HCT116 (cell line): Measurements from ENCODE around the gene RINT1. TPM values are rescaled to one million over a fixed set of nuclear protein-coding genes. Genes with fewer than 3 reads are reported as not detected.
"Not testable (repeated sequence)": the region's sequence is repeated elsewhere in the genome, so short reads cannot be mapped to it uniquely, and the experiment has no call there.

ENCODE experiments used
- ATAC-seq: fragments of 200-7000 bp; cut with Tn5 transposase; 2 replicates; pipeline ENCODE4 v1.9.1; 2020; ENCODE audit warnings: mild to moderate bottlenecking, moderate library complexity
- BruUV-seq: library from RNA; stranded (reverse); fragments of 400-500 nt; replicated peaks from 2 replicates; lab custom pipeline; 2021; lab: Mats Ljungman, UMichigan
- CTCF ChIA-PET: fragments of 300-600 bp; sonication (Branson Sonifier 250); formaldehyde crosslinking; loops from one replicate; lab custom pipeline; 2021; ENCODE audit warnings: antibody characterized with exemption; lab: Charles Lee
- POLR2A ChIA-PET: fragments of 300-600, 350-600 bp; sonication (Branson Sonifier 250); formaldehyde crosslinking; loops from one replicate; lab custom pipeline; 2021; ENCODE audit warnings: antibody characterized with exemption; lab: Charles Lee
- RAD21 ChIA-PET, 2 experiments: fragments of 300-600 bp; sonication (Branson Sonifier 250); formaldehyde crosslinking; loops; one replicate each; lab custom pipeline; 2023; ENCODE audit warnings: low total read pairs in 2 of 2; ENCODE audit not compliant: uncharacterized antibody in 2 of 2, unreplicated experiment in 2 of 2, low non-redundant PET in 1 of 2; lab: Charles Lee
- DNase-seq: peaks from one replicate; pipeline ENCODE4 v3.0.0-alpha.2; 2010; ENCODE audit warnings: low read depth, low spot score
- H2AFZ ChIP-seq: fragments of 200-600 bp; shearing (Covaris generic), sonication (generic); 2 replicates; pipeline ENCODE4 v1.6.1; 2017; ENCODE audit warnings: low read depth, mixed run types, mixed read lengths, antibody characterized with exemption, low read length; ENCODE audit not compliant: poor library complexity, severe bottlenecking
- H3K27ac ChIP-seq: 2 replicates; pipeline ENCODE4 v1.5.1; 2012; ENCODE audit warnings: low read depth, low read length
- H3K27me3 ChIP-seq: fragments of 200-600 bp; sonication (generic); 2 replicates; pipeline ENCODE4 v1.6.1; 2016; ENCODE audit warnings: mixed run types, low read length, mixed read lengths; ENCODE audit not compliant: insufficient read depth
- H3K36me3 ChIP-seq, 2 experiments: fragments of 200-500 bp in 1 of 2; fragments of 200-600 bp in 1 of 2; sonication (Bioruptor generic) in 1 of 2; sonication (generic) in 1 of 2; 2 replicates each; pipeline versions ENCODE4 v1.5.1 to v1.6.1; 2014 to 2016; ENCODE audit warnings: low read length in 2 of 2, inconsistent platforms in 1 of 2, mixed read lengths in 1 of 2, mixed run types in 1 of 2; ENCODE audit not compliant: insufficient read depth in 2 of 2, control insufficient read depth in 1 of 2
- H3K4me1 ChIP-seq, 2 experiments: fragments of 200-600 bp in 1 of 2; sonication (generic) in 1 of 2; 2 replicates each; pipeline versions ENCODE4 v1.5.1 to v1.6.1; 2012 to 2017; ENCODE audit warnings: low read length in 2 of 2, inconsistent platforms in 1 of 2, mild to moderate bottlenecking in 1 of 2, mixed read lengths in 1 of 2, mixed run types in 1 of 2, moderate library complexity in 1 of 2; ENCODE audit not compliant: insufficient read depth in 2 of 2, control insufficient read depth in 1 of 2
- H3K4me2 ChIP-seq: fragments of 200-600 bp; sonication (generic); 2 replicates; pipeline ENCODE4 v1.6.1; 2017; ENCODE audit warnings: mixed run types, low read length, mixed read lengths
- H3K4me3 ChIP-seq, 2 experiments: fragments of 200-600 bp in 1 of 2; sonication (generic) in 1 of 2; replicated peaks in 1 of 2; 2 replicates each; pipeline ENCODE4 v1.5.1; 2011 to 2016; ENCODE audit warnings: low read length in 2 of 2, control low read depth in 1 of 2, low read depth in 1 of 2, mild to moderate bottlenecking in 1 of 2, mixed read lengths in 1 of 2, mixed run types in 1 of 2
- H3K79me2 ChIP-seq: fragments of 200-600 bp; sonication (generic); 2 replicates; pipeline ENCODE4 v1.6.1; 2017; ENCODE audit warnings: mild to moderate bottlenecking, mixed run types, low read length, moderate library complexity, mixed read lengths; ENCODE audit not compliant: insufficient read depth
- H3K9ac ChIP-seq: fragments of 200-600 bp; sonication (generic); 2 replicates; pipeline ENCODE4 v1.6.1; 2016; ENCODE audit warnings: low read length, mixed read lengths
- H3K9me2 ChIP-seq: fragments of 200-600 bp; sonication (generic), shearing (Covaris generic); 2 replicates; pipeline ENCODE4 v1.6.1; 2017; ENCODE audit warnings: mixed run types, mild to moderate bottlenecking, moderate library complexity; ENCODE audit not compliant: insufficient read depth
- H3K9me3 ChIP-seq, 2 experiments: fragments of 200-500 bp in 1 of 2; fragments of 200-600 bp in 1 of 2; sonication (Bioruptor generic) in 1 of 2; sonication (generic) in 1 of 2; 2 replicates each; pipeline ENCODE4 v1.6.1; 2014 to 2017; ENCODE audit warnings: low read length in 2 of 2, mixed read lengths in 2 of 2, inconsistent platforms in 1 of 2, low read depth in 1 of 2, mild to moderate bottlenecking in 1 of 2, mixed run types in 1 of 2, moderate library complexity in 1 of 2; ENCODE audit not compliant: control insufficient read depth in 1 of 2, insufficient read depth in 1 of 2
- H4K20me1 ChIP-seq: fragments of 200-600 bp; sonication (generic), shearing (Covaris generic); 2 replicates; pipeline ENCODE4 v1.6.1; 2017; ENCODE audit warnings: mixed run types, mild to moderate bottlenecking, moderate library complexity; ENCODE audit not compliant: insufficient read depth
- ATF3 ChIP-seq: IDR thresholded peaks from 2 replicates; pipeline ENCODE4 v1.6.1; 2012
- CBX3 ChIP-seq: IDR thresholded peaks from 2 replicates; pipeline ENCODE4 v1.6.1; 2012; ENCODE audit warnings: low read depth
- CEBPB ChIP-seq: IDR thresholded peaks from 2 replicates; pipeline ENCODE4 v1.6.1; 2012; ENCODE audit warnings: low read depth
- CTCF ChIP-seq, 3 experiments: fragments of 200-600 bp in 1 of 3; sonication (generic) in 1 of 3; IDR thresholded peaks in 2 of 3; conservative IDR thresholded peaks in 1 of 3; 2 replicates each; pipeline ENCODE4 v1.5.1; 2012 to 2017; ENCODE audit warnings: low read depth in 2 of 3, low read length in 2 of 3, antibody characterized with exemption in 1 of 3, borderline replicate concordance in 1 of 3, control low read depth in 1 of 3, mild to moderate bottlenecking in 1 of 3, mixed read lengths in 1 of 3, mixed run types in 1 of 3, moderate library complexity in 1 of 3; ENCODE audit not compliant: insufficient read depth in 1 of 3
- EGR1 ChIP-seq: IDR thresholded peaks from 2 replicates; pipeline ENCODE4 v1.6.1; 2012; ENCODE audit warnings: low read depth
- ELF1 ChIP-seq: IDR thresholded peaks from 2 replicates; pipeline ENCODE4 v1.6.1; 2012; ENCODE audit warnings: low read depth, borderline replicate concordance
- EZH2 ChIP-seq: fragments of 200-600 bp; sonication (generic); IDR thresholded peaks from 2 replicates; pipeline ENCODE4 v1.6.1; 2017; ENCODE audit warnings: antibody characterized with exemption, mixed run types
- EZH2phosphoT487 ChIP-seq: fragments of 200-600 bp; IDR thresholded peaks from 2 replicates; pipeline ENCODE4 v1.6.1; 2018; ENCODE audit warnings: antibody characterized with exemption, borderline replicate concordance
- JUND ChIP-seq: IDR thresholded peaks from 2 replicates; pipeline ENCODE4 v1.6.1; 2012
- RAD21 ChIP-seq: IDR thresholded peaks from 2 replicates; pipeline ENCODE4 v1.6.1; 2012; ENCODE audit warnings: low read depth, mild to moderate bottlenecking
- REST ChIP-seq: IDR thresholded peaks from 2 replicates; pipeline ENCODE4 v1.6.1; 2012; ENCODE audit warnings: low read depth
- SRF ChIP-seq: IDR thresholded peaks from 2 replicates; pipeline ENCODE4 v1.6.1; 2012; ENCODE audit warnings: low read depth
- YY1 ChIP-seq: IDR thresholded peaks from 2 replicates; pipeline ENCODE4 v1.6.1; 2011; ENCODE audit warnings: low read length, low read depth, moderate library complexity, mild to moderate bottlenecking; ENCODE audit not compliant: insufficient replicate concordance; ENCODE audit errors: extremely low read depth
- ZFX ChIP-seq: fragments of 450-650 bp; IDR thresholded peaks from 2 replicates; pipeline ENCODE4 v1.6.1; 2017
- ZNF274 ChIP-seq: fragments of 200-500 bp; sonication (Bioruptor generic); IDR thresholded peaks from 2 replicates; pipeline ENCODE4 v1.6.1; 2014; ENCODE audit warnings: mild to moderate bottlenecking, low read depth, low read length, inconsistent platforms
- intact Hi-C: fragments of 100-400 bp; cut with micrococcal nuclease; formaldehyde crosslinking; loops from 2 replicates; pipeline ENCODE4 v1.10.0; 2022
- total RNA-seq: library from RNA; stranded (reverse); gene quantifications from one replicate; pipeline ENCODE4 v1.2.1, GENCODE V29; 2021; ENCODE audit not compliant: unreplicated experiment

RINT1 gene
- total RNA-seq, 1 experiment from 2014 or later: 24.3 TPM

GRCh38 chr7:105524423-105524822, 7.6 kb upstream of the RINT1 start:
- RAD21 ChIA-PET, POLR2A ChIA-PET: not testable (repeated sequence)

GRCh38 chr7:105524840-105525239, 7.2 kb upstream of the RINT1 start:
- Histone ChIP-seq H3K9me2 (no peaks in the 10 kb centered on the region), H3K4me3 (no peak overlapping the region), H3K36me3 (peaks cover 0 to under 1% of the 10 kb centered on the region in 2 experiments; a peak in 2 of 4 replicates), H3K4me2 (no peak overlapping the region), H2AFZ (no peak overlapping the region), H3K79me2 (peaks cover 19% of the 10 kb centered on the region), H3K9me3 (no peaks in the 10 kb centered on the region), H4K20me1 (no peaks in the 10 kb centered on the region), H3K27ac (no peak overlapping the region), H3K9ac (no peak overlapping the region), H3K4me1 (peaks cover 7 to 12% of the 10 kb centered on the region in 2 experiments; a peak in 3 of 4 replicates), H3K27me3 (no peaks in the 10 kb centered on the region)
- intact Hi-C loops: no loop called here
- CTCF ChIA-PET: no interaction called here
- RAD21 ChIA-PET: no interaction called here
- DNase-seq (no peak), ATAC-seq (no peak)
- BruUV-seq: no TSS peak
- POLR2A ChIA-PET: no interaction called here
- no peak for TF ChIP-seq ZFX
- TF ChIP-seq REST: no peak
- no peak for TF ChIP-seq CBX3
- TF ChIP-seq CEBPB: no peak
- no peak for TF ChIP-seq CTCF (IDR thresholded peaks at IDR 0.05 in 2 of 3, conservative IDR thresholded peaks at IDR 0.05 in 1 of 3; ENCODE audit: borderline replicate concordance in 1 of 3, insufficient read depth in 1 of 3, low read depth in 2 of 3, low read length in 2 of 3)
- no peak for TF ChIP-seq RAD21
- no peak for TF ChIP-seq EGR1
- no peak for TF ChIP-seq ATF3
- no peak for TF ChIP-seq EZH2phosphoT487
- TF ChIP-seq ZNF274: no peak
- TF ChIP-seq JUND: no peak
- no peak for TF ChIP-seq YY1
- TF ChIP-seq EZH2: no peak
- TF ChIP-seq SRF: no peak
- no peak for TF ChIP-seq ELF1

More at GRCh38 chr7:105524423-105524822, 7.6 kb upstream of the RINT1 start:
- H3K27me3 ChIP-seq, H2AFZ ChIP-seq, ATAC-seq, H3K9me2 ChIP-seq, H3K9ac ChIP-seq, H3K36me3 ChIP-seq, BruUV-seq, H3K9me3 ChIP-seq, H3K4me2 ChIP-seq, H4K20me1 ChIP-seq, CTCF ChIA-PET, H3K27ac ChIP-seq, H3K4me3 ChIP-seq, intact Hi-C loops, DNase-seq: not testable (repeated sequence)
- H3K4me1 ChIP-seq: peaks cover 7 to 12% of the 10 kb centered on the region in 2 experiments; a peak in 3 of 4 replicates
- H3K79me2 ChIP-seq: peaks cover 23% of the 10 kb centered on the region
